BLaER1 treated with 17β-estradiol and CSF1 and Interleukin-3, amounts not matched to agents 10 nM and 100 nM (cell line): ENCODE results near the gene EIF4E2.

ENCODE experiments used
- H3K27ac ChIP-seq, 11 experiments: shearing (Covaris generic); formaldehyde crosslinking; 2 replicates each; pipeline ENCODE4 v1.8.1; 2022
- H3K27me3 ChIP-seq, 11 experiments: shearing (Covaris generic); formaldehyde crosslinking; 2 replicates each; pipeline ENCODE4 v1.8.1; 2022
- H3K36me3 ChIP-seq, 11 experiments: shearing (Covaris generic); formaldehyde crosslinking; 2 replicates each; pipeline ENCODE4 v1.8.1; 2022
- H3K4me1 ChIP-seq, 10 experiments: shearing (Covaris generic); formaldehyde crosslinking; 2 replicates each; pipeline ENCODE4 v1.8.1; 2022
- H3K4me2 ChIP-seq, 11 experiments: shearing (Covaris generic); formaldehyde crosslinking; 2 replicates each; pipeline ENCODE4 v1.8.1; 2022
- H3K4me3 ChIP-seq, 10 experiments: shearing (Covaris generic); formaldehyde crosslinking; 2 replicates each; pipeline ENCODE4 v1.8.1; 2022
- H3K9ac ChIP-seq, 11 experiments: shearing (Covaris generic); formaldehyde crosslinking; 2 replicates each; pipeline ENCODE4 v1.8.1; 2022
- H3K9me3 ChIP-seq, 11 experiments: shearing (Covaris generic); formaldehyde crosslinking; replicated peaks in 1 of 11; 2 replicates each; pipeline ENCODE4 v1.8.1; 2022
- H4K20me1 ChIP-seq, 11 experiments: shearing (Covaris generic); formaldehyde crosslinking; 2 replicates each; pipeline ENCODE4 v1.8.1; 2022
- Cebpa-rat ChIP-seq, 11 experiments: shearing (Covaris generic); IDR thresholded peaks; 2 replicates each; pipeline ENCODE4 v1.8.1; 2022

The EIF4E2 gene

DNA sequence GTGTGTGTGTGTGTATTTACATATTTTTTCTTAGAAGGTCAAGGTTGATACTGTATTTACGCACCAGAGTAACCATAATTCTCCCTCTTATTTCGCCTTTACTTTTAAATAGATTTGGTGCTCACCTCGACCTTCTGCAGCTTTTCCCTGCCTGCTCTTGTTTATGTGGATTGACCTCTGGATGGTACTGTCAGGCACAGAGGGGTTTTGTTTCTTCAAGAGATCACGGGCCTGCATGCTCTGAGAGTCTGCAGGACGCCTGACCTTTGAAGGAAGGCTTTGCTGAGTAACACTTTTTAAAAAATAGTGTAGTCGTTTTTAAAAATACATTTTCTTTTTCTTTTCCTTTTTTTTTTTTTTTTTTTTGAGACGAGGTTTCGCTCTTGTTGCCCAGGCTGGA lies 64.8 kb downstream of the EIF4E2 start:
- no peaks in the 10 kb centered on the region for H4K20me1 ChIP-seq
- H3K4me2 ChIP-seq = no peak overlapping the region
- H3K4me3 ChIP-seq = no peak overlapping the region
- H3K9ac ChIP-seq = no peak overlapping the region
- no peaks in the 10 kb centered on the region for H3K36me3 ChIP-seq
- no peak overlapping the region for H3K27ac ChIP-seq
- TF ChIP-seq Cebpa-rat (IDR thresholded peaks at IDR 0.05) = no peak
- no peaks in the 10 kb centered on the region for H3K9me3 ChIP-seq
- H3K4me1 ChIP-seq = no peaks in the 10 kb centered on the region
- no peaks in the 10 kb centered on the region for H3K27me3 ChIP-seq
